GM21515 (cell line): ENCODE measurements around the gene NFIX.
"Not testable (repeated sequence)": the region's sequence is repeated elsewhere in the genome, so short reads cannot be mapped to it uniquely, and the experiment has no call there.

Source experiments
- ATAC-seq: cut with Tn5 transposase; IDR thresholded peaks from one replicate; pipeline ENCODE4 v1.9.1; 2021; ENCODE audit not compliant: unreplicated experiment

Gene NFIX

GRCh38 chr19:12957389-12957952, 37.8 kb upstream of the NFIX start:
- not testable (repeated sequence) for ATAC-seq

- ATAC-seq, result no peak
These were observed 35.8 kb upstream of the NFIX start for GRCh38 chr19:12959481-12959880.

- ATAC-seq, result no peak
These were observed 30.1 kb upstream of the NFIX start for GRCh38 chr19:12965017-12965811.

- no peak for ATAC-seq
These were observed 29.5 kb upstream of the NFIX start for GRCh38 chr19:12965812-12966135.

- no peak for ATAC-seq
These were observed 27.4 kb upstream of the NFIX start for GRCh38 chr19:12967907-12968306.

- no peak for ATAC-seq
These were observed 25.8 kb upstream of the NFIX start, which contains the start of gene DAND5 for GRCh38 chr19:12969292-12969988. DAND5 (plus strand) TSS chr19:12969576; CDS start chr19:12969661, 85 bp downstream.

- ATAC-seq, result no peak
These were observed 25.0 kb upstream of the NFIX start for GRCh38 chr19:12970070-12970820.

- ATAC-seq, result no peak
These were observed 22.0 kb upstream of the NFIX start for GRCh38 chr19:12973236-12973635.

GRCh38 chr19:12974301-12975220, 20.7 kb upstream of the NFIX start:
- ATAC-seq, result no peak

- ATAC-seq, result no peak
These were observed 20.0 kb upstream of the NFIX start for GRCh38 chr19:12975221-12975741.

- not testable (repeated sequence) for ATAC-seq
These were observed 19.2 kb upstream of the NFIX start for GRCh38 chr19:12976109-12976508.

GRCh38 chr19:12979974-12980373, 15.3 kb upstream of the NFIX start:
- ATAC-seq, result no peak

- ATAC-seq, result no peak
These were observed 12.6 kb upstream of the NFIX start for GRCh38 chr19:12982648-12983047.

GRCh38 chr19:12983091-12983490, 12.2 kb upstream of the NFIX start:
- no peak for ATAC-seq

- ATAC-seq, result no peak
These were observed 11.6 kb upstream of the NFIX start for GRCh38 chr19:12983542-12984142.

GRCh38 chr19:12984143-12984627, 11.1 kb upstream of the NFIX start:
- no peak for ATAC-seq

- no peak for ATAC-seq
These were observed 10.6 kb upstream of the NFIX start for GRCh38 chr19:12984683-12985048.

GRCh38 chr19:12985049-12985776, 10.1 kb upstream of the NFIX start:
- ATAC-seq, result no peak

GRCh38 chr19:12986726-12987125, 8.5 kb upstream of the NFIX start:
- ATAC-seq, result no peak
